Activated naive CD4-positive, alpha-beta T cell treated with anti-CD3 and anti-CD28 coated beads for 36 hours (primary cell): ENCODE results near the gene NR2F2. TPM values are rescaled to one million over a fixed set of nuclear protein-coding genes. Genes with fewer than 3 reads are reported as not detected.
"Not testable (repeated sequence)": the region's sequence is repeated elsewhere in the genome, so short reads cannot be mapped to it uniquely, and the experiment has no call there.

Source experiments
- CTCF ChIA-PET: fragments of 350-600 bp; sonication (Branson Sonifier 250); formaldehyde crosslinking; loops from one replicate; lab custom pipeline; 2021; ENCODE audit warnings: antibody characterized with exemption; lab: Charles Lee
- DNase-seq: peaks from one replicate; pipeline ENCODE4 v3.0.0-alpha.2; 2020
- H3K27ac Mint-ChIP-seq: one replicate; pipeline ENCODE4 v1.8.0; 2021; ENCODE audit warnings: mild to moderate bottlenecking, mixed read lengths
- H3K27me3 Mint-ChIP-seq: one replicate; pipeline ENCODE4 v1.8.0; 2021; ENCODE audit warnings: low read depth, mixed read lengths
- H3K36me3 Mint-ChIP-seq: one replicate; pipeline ENCODE4 v1.8.0; 2021; ENCODE audit warnings: low read depth, mixed read lengths
- H3K4me1 Mint-ChIP-seq: one replicate; pipeline ENCODE4 v1.8.0; 2021; ENCODE audit warnings: low read depth, mixed read lengths
- H3K4me3 Mint-ChIP-seq: one replicate; pipeline ENCODE4 v1.8.0; 2021; ENCODE audit warnings: mild to moderate bottlenecking, moderate library complexity, mixed read lengths
- H3K9me3 Mint-ChIP-seq: one replicate; pipeline ENCODE4 v1.8.0; 2021; ENCODE audit warnings: mixed read lengths
- intact Hi-C: fragments of 100-400 bp; cut with micrococcal nuclease; formaldehyde crosslinking; loops from one replicate; pipeline ENCODE4 v1.15.1; 2023
- total RNA-seq, 2 experiments: library from RNA; stranded (reverse); gene quantifications; one replicate each; pipeline ENCODE4 v1.2.3, GENCODE V29; 2021

Gene NR2F2
- total RNA-seq, 2 experiments from 2014 or later, result not detected

- DNase-seq, result no peak
- CTCF ChIA-PET, result no interaction called here
- Mint-ChIP-seq H3K4me1 (no peaks in the 10 kb centered on the region), H3K27me3 (peaks cover 74% of the 10 kb centered on the region), H3K4me3 (no peak overlapping the region), H3K9me3 (peaks cover 1% of the 10 kb centered on the region), H3K27ac (no peak overlapping the region), H3K36me3 (peaks cover 4% of the 10 kb centered on the region)
- intact Hi-C loops, result no loop called here
Observed at GRCh38 chr15:96365781-96366525, 35.5 kb downstream of the NR2F2 start.

- no peak overlapping the region for H3K4me3 Mint-ChIP-seq
- intact Hi-C loops, result no loop called here
- no peak for DNase-seq
- no peaks in the 10 kb centered on the region for H3K4me1 Mint-ChIP-seq
- H3K9me3 Mint-ChIP-seq, result peaks cover 1% of the 10 kb centered on the region
- no peak overlapping the region for H3K27ac Mint-ChIP-seq
- CTCF ChIA-PET, result no interaction called here
- peaks cover 4% of the 10 kb centered on the region for H3K36me3 Mint-ChIP-seq
- peaks cover 71% of the 10 kb centered on the region for H3K27me3 Mint-ChIP-seq
Observed at GRCh38 chr15:96366526-96366877, 36.0 kb downstream of the NR2F2 start.

- peaks cover 72% of the 10 kb centered on the region for H3K27me3 Mint-ChIP-seq
- DNase-seq, result no peak
- H3K4me3 Mint-ChIP-seq, result no peak overlapping the region
- no peaks in the 10 kb centered on the region for H3K4me1 Mint-ChIP-seq
- intact Hi-C loops, result no loop called here
- H3K36me3 Mint-ChIP-seq, result peaks cover 1% of the 10 kb centered on the region
- no peak overlapping the region for H3K27ac Mint-ChIP-seq
- CTCF ChIA-PET, result no interaction called here
- H3K9me3 Mint-ChIP-seq, result peaks cover 1% of the 10 kb centered on the region
Observed at GRCh38 chr15:96367311-96368200, 37.1 kb downstream of the NR2F2 start.

GRCh38 chr15:96369351-96369750 lies 38.9 kb downstream of the NR2F2 start:
- intact Hi-C loops, result no loop called here
- peaks cover 70% of the 10 kb centered on the region for H3K27me3 Mint-ChIP-seq
- H3K27ac Mint-ChIP-seq, result no peak overlapping the region
- CTCF ChIA-PET, result no interaction called here
- no peaks in the 10 kb centered on the region for H3K4me1 Mint-ChIP-seq
- H3K36me3 Mint-ChIP-seq, result peaks cover 1% of the 10 kb centered on the region
- peaks cover 1% of the 10 kb centered on the region for H3K9me3 Mint-ChIP-seq
- no peak for DNase-seq
- H3K4me3 Mint-ChIP-seq, result no peak overlapping the region

GRCh38 chr15:96369825-96370621 lies 39.5 kb downstream of the NR2F2 start:
- Mint-ChIP-seq H3K36me3 (peaks cover 1% of the 10 kb centered on the region), H3K4me1 (no peaks in the 10 kb centered on the region), H3K9me3 (peaks cover 1% of the 10 kb centered on the region), H3K4me3 (no peak overlapping the region), H3K27me3 (peaks cover 69% of the 10 kb centered on the region), H3K27ac (no peak overlapping the region)
- intact Hi-C loops, result no loop called here
- CTCF ChIA-PET, result no interaction called here
- no peak for DNase-seq

- no peak overlapping the region for H3K4me3 Mint-ChIP-seq
- no peaks in the 10 kb centered on the region for H3K4me1 Mint-ChIP-seq
- CTCF ChIA-PET, result no interaction called here
- H3K36me3 Mint-ChIP-seq, result peaks cover 1% of the 10 kb centered on the region
- no peak for DNase-seq
- intact Hi-C loops, result no loop called here
- H3K27ac Mint-ChIP-seq, result no peak overlapping the region
- H3K9me3 Mint-ChIP-seq, result peaks cover 1% of the 10 kb centered on the region
- H3K27me3 Mint-ChIP-seq, result peaks cover 60% of the 10 kb centered on the region
Observed at GRCh38 chr15:96372554-96372953, 42.1 kb downstream of the NR2F2 start.

- DNase-seq, result no peak
- Mint-ChIP-seq H3K27ac (no peak overlapping the region), H3K4me3 (no peak overlapping the region), H3K36me3 (no peaks in the 10 kb centered on the region), H3K27me3 (peaks cover 45% of the 10 kb centered on the region), H3K9me3 (peaks cover 1% of the 10 kb centered on the region), H3K4me1 (no peaks in the 10 kb centered on the region)
- intact Hi-C loops, result no loop called here
- CTCF ChIA-PET, result no interaction called here
Observed at GRCh38 chr15:96374499-96374898, 44.0 kb downstream of the NR2F2 start.

- H3K27me3 Mint-ChIP-seq, result peaks cover 24% of the 10 kb centered on the region
- H3K4me3 Mint-ChIP-seq, CTCF ChIA-PET, H3K9me3 Mint-ChIP-seq, H3K27ac Mint-ChIP-seq, intact Hi-C loops, H3K36me3 Mint-ChIP-seq, DNase-seq, H3K4me1 Mint-ChIP-seq: not testable (repeated sequence)
Observed at GRCh38 chr15:96379592-96379991, 49.1 kb downstream of the NR2F2 start.

- H3K4me1 Mint-ChIP-seq, result no peaks in the 10 kb centered on the region
- CTCF ChIA-PET, result no interaction called here
- intact Hi-C loops, result no loop called here
- H3K27ac Mint-ChIP-seq, result no peak overlapping the region
- DNase-seq, result no peak
- H3K27me3 Mint-ChIP-seq, result peaks cover 27% of the 10 kb centered on the region
- no peaks in the 10 kb centered on the region for H3K9me3 Mint-ChIP-seq
- no peak overlapping the region for H3K4me3 Mint-ChIP-seq
- H3K36me3 Mint-ChIP-seq, result no peaks in the 10 kb centered on the region
Observed at GRCh38 chr15:96381463-96381862, 51.0 kb downstream of the NR2F2 start.

- intact Hi-C loops, result no loop called here
- H3K4me1 Mint-ChIP-seq, result no peaks in the 10 kb centered on the region
- no peaks in the 10 kb centered on the region for H3K36me3 Mint-ChIP-seq
- no peaks in the 10 kb centered on the region for H3K9me3 Mint-ChIP-seq
- H3K27ac Mint-ChIP-seq, result no peak overlapping the region
- no peak overlapping the region for H3K4me3 Mint-ChIP-seq
- H3K27me3 Mint-ChIP-seq, result peaks cover 23% of the 10 kb centered on the region
- CTCF ChIA-PET, result no interaction called here
- no peak for DNase-seq
Observed at GRCh38 chr15:96385195-96385594, 54.7 kb downstream of the NR2F2 start.

- Mint-ChIP-seq H3K27ac (no peak overlapping the region), H3K27me3 (peaks cover 25% of the 10 kb centered on the region), H3K36me3 (no peaks in the 10 kb centered on the region), H3K4me3 (no peak overlapping the region), H3K4me1 (peaks cover 2% of the 10 kb centered on the region), H3K9me3 (no peaks in the 10 kb centered on the region)
- intact Hi-C loops, result no loop called here
- CTCF ChIA-PET, result no interaction called here
- no peak for DNase-seq
Observed at GRCh38 chr15:96388673-96389072, 58.2 kb downstream of the NR2F2 start.
